ENCODE measurements around the gene KIAA1755.

KIAA1755 gene

GRCh38 chr20:38179846-38180245 is 80.7 kb downstream of the KIAA1755 start:
- no peak for DNase-seq

GRCh38 chr20:38178581-38178980 is 82.0 kb downstream of the KIAA1755 start:
- DNase-seq: no peak

GRCh38 chr20:38178065-38178491 is 82.5 kb downstream of the KIAA1755 start:
- DNase-seq: no peak

DNA sequence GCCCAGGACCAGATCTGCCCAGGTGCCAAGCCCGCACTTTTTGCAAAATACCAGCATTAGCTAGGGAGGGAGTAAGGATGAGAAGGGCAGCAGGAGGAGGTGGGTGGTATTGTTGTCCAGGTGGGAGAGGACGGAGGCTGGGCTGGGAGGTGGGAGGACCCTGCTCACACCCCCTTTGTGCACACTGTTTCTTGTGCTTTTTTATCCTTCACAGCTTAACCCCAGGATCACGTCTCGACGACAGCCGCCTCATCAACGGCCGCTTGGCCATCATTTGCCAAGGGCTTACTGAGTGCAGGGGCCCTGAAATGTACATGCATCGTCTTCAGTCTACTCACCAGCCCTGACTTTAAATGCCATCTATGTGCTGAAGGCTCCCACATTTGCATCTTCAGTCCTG is 83.3 kb downstream of the KIAA1755 start:
- DNase-seq: no peak

- DNase-seq: no peak
These were observed 85.0 kb downstream of the KIAA1755 start for GRCh38 chr20:38175304-38176180.

DNA sequence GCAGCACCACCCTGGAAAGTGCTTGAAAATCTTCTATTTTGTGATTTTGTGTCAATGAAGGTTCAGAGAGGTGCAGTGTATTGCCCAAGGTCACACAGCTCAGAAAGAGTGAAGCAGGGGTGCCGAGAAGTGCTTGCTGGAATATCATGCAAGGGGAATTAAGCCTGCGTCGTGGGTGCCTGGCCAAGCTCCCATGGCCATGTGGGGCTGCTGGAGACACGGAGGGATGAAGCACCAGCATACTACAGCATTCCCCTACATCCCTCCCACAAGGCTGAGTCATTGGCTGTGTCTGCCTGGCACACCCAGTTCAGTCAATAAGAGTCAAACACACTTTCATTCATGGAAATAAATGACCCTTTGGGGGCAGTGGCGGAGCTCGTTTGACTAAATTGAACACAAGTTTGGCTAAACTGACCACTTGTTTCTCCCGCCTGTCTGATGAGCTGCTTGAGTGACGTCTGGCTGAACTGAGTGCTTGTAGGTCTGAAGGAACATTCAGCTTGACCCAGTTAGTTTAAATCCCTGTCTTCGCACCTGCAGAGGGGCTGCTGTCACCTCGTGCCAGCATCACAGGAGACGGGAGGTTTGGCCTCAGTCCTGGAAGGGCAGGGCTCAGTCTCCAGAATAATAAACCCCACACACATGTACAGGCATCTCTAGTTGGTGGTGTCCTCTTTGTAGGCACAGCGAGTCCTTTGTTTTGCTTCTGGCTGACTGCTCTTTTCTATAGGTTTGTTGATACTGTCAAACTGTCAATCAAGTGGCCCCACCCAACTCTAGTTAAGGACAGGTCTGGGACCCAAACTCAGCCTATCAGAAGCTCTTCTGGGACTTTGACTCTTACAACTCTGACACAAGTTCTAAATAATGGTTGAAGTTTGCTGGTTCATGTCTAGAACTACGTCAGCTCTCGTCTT is 87.0 kb downstream of the KIAA1755 start:
- no peak for DNase-seq

DNA sequence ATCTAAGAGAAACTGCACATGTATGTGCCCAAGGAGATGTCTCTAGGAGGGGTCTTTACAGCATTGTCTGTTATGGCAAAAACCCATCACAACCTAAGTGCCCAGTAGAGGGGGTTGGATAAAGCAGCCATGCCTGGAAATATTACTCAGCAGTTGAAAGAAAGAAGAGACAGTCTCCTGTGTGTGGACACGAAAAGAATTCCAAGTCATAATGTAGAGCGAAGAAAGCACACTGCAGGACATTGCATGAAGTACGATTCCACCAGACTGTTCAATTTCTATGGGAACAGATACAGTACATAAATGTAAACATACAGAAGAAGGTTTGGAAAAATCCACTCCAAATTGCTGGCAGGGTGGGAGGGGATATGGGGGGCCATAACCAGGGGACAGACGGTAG is 88.1 kb downstream of the KIAA1755 start:
- DNase-seq: no peak

DNA sequence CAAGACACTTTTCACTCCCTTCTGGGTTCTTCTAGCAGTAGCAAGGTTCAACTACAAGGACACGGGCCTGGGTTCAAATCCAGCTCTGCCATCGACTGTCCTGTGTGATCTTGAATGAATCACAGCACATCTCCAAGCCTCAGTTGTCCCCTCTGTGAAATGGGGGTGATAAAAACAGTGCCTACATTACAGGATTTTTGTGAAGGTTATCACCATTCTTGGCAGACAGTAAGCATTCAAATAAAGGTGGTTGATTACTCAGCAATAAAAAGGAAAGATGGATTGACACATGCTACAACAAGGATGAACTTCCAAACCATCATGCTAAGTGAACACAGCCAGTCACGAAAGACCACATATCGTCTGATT is 88.9 kb downstream of the KIAA1755 start:
- no peak for DNase-seq

DNA sequence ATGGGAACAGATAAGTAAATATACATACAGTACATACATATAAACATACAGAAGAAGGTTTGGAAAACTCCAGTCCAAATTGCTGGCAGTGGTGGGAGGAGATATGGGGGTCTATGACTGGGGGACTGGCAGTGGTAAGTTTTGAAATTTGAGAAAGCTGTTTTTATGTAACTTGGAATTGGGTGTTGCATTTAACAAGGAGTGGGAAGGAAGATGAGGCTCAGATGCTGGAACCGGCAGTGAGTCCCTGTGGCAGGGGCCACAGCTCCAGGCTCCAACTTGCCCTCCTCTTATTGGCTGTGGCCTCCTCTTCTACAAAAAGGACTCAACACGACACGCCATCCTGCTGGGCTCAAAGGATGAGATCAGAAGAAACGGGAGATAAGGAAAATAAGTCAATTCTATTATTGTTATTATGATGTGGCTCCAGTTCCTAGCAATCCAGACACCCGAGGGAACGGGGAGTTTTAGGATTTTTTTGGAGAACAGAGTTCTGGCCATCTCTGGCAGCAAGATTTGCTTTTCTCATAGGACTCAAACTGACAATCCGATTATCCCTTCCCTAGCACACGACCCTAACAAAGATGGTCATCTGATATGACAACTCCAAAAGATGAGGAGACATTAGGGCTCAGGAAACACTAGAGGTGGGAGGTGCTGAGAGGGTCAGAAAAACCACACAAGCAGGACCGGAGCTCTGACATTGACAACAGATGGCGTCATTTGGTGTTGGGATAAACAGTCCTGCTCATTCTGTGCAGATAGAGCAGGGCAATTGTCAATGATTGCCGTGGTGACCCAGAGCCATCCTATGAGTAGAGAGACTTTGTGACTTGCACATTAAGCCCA is 89.5 kb downstream of the KIAA1755 start:
- no peak for DNase-seq

DNA sequence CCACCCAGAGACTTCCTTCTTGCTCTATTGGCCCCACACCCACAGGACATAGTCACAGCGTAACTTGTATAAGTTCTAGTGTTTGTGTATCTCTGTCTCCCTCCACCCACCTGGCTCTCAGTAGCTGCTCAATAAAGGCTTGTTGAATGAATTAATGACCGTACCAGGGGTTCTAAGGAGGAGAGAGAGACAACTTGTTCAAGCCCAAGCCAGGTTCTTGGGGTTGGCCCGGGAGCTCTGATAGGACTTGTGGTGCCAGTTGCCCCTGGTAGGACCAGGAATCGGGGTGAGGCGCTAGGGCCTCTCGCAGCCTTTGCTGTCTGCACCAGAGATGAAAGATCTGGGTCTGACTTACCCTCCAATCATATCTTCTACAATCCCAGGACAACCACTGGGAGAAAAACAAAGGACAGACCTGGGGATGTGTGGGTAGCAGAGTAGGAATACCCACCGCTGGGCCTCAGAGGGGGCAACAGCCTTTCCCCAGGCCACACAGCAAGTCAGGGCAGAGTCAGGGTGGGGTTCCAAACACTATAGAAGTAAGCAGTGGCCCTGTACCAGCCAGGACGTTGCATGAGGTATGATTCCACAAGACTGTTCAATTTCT is 90.2 kb downstream of the KIAA1755 start:
- no peak for DNase-seq

- DNase-seq: no peak
These were observed 90.8 kb downstream of the KIAA1755 start for GRCh38 chr20:38169636-38170193.

DNA sequence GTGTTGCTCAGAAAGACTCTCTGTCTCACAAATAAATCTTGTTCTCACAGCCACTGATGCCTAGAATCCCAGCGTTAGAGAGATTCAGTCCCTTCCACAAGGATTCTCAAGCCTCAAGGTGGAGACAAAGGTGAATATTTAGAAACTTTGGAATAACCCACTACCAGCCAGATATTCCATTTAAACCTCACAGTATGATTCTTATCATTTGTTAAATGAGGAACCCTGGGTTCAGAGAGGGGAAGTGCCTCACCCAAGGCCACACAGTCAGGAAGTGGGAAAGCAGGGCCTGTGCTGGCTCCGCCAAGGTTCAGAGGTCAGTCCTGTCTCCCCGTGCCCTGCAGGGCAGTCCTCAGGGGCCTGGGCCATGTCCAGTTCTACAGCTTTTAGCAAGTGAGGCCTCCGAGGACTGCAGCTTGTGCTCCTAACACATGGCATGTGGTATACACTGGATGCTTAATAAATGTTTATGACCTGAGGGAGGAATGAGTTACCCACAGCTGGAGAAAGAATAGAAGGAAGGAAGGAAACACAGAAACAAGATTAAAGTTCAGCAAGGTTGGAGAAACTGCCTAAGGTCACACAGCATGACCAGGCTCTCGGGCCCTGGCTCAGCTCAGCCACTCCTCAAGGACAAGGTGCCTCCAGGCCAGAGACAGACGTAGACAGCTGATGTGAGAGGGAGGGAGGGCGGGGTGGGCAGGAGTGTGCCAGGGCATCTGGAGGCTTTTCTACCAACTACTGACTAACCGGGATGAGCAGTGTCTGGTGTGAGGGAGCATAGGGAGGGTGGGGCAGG is 91.5 kb downstream of the KIAA1755 start:
- DNase-seq: no peak

DNA sequence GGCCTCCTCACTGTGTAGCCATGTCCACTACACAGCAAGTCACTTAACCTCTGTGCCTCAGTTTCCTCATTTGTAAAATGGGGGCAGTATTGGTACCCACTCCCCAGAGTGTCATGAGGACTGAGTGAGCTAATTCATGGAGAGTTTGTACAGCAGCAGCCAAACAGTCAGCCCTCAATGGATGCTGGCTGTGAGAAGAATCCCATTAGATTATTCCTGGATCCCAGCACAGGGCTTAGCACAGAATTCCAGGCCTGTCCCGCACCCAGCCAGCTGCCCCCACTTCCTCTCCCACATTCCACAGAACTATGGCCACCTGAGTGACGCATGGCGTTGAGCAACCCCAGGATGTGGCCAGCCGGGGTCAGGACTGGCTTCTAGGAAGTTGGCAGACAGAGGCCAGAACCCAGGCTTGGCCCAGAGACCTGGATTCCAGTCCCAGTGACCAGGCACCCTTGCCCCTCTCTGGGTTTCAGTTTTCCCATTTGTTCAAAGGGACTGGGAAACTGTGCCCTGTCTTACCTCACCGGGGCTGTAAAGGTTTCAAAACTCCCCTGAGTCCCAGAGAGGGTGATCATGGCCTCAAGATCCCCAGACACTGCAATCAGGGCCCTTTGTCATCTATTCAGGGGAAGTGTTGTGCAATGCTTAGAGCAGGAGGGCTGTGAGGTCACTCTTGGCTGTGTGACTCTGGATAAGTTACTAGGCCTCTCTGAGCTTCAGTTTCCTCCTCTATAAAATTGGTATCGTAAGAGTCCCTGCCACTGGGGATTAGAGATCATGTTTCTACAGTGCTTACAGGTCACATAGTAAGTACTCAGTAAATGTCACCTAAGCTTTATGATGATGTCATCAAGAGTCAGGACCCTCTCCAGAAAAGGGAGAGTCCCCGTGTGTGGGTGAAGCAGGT is 92.4 kb downstream of the KIAA1755 start:
- DNase-seq: no peak

DNA sequence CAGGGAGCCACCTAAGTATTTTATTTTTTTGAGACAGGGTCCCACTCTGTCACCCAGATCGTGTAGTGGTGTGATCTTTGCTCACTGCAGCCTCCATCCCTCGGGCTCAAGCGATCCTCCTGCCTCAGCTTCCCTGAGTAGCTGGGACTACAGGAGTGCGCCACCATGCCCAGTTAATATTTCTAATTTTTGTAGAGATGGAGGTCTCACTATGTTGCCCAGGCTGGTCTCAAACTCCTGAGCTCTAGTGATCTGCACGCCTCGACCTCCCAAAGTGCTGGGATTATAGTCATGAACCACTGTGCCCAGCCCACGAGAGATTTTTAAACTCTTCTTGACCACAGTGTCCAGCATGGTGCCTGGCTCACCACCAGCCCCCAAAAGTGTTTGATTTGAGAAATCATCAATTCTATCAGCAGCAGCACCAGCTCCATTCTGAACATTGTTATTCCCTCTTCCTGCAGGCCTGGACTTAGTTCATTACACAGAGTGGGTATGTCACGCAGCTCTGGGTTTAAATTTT is 93.1 kb downstream of the KIAA1755 start:
- DNase-seq: no peak

DNA sequence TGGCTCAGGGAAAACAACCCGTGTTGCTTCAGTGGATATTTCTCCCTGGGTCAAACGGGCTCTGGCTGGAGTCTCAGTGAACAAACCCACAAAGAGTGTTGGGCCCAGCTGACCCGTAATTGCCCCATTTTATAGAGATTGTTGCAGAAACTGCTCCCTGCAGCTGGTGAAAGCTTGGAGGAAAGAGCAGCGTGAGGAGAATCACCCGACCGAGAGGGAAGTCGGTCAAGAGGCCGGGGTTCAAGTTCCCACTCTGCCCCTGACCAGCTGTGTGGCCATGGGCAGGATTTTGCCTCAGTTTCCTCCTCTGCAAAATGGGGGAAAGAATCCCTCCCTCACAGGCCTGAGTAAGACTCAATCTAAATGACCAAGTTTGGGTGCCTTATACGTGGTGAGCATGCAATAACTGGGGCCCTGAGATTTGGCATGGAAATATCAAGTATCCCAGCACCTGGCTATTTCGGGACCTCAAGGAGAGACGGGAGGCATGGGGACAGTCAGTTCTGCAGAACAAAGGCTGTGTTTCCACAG is 93.8 kb downstream of the KIAA1755 start:
- no peak for DNase-seq

DNA sequence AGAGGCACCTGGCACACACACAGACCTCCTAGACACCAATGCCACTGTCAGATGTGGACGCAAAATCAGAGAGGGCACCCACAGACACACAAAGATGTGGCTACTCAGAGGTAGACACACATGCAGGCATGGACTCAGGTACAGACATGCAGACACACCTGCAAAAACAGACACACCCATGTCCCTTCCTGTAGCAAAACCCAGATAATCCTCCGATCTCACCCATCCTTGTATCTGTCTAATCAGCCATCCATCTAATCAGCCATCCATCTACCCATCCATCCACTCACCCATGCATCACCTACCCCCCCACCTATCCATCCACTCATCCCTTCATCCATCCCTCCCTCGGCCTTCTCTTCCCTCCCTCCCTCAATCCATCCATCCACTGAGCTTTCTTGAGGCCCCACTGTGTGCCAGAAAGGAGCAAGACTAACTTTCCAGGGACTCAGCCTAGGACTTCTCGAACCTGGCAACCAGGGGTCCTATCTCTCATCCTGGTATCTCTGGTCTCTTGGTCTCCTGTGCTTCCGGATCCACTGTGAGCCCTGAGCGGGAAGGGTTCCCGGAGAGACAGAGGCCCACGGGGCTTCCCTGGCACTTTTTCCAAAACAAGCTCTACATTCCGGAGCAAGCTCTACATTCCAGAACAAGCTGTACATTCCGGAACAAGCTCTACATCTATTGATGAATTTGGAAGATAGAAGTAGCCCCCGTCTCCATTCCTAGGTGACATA is 94.4 kb downstream of the KIAA1755 start:
- no peak for DNase-seq

DNA sequence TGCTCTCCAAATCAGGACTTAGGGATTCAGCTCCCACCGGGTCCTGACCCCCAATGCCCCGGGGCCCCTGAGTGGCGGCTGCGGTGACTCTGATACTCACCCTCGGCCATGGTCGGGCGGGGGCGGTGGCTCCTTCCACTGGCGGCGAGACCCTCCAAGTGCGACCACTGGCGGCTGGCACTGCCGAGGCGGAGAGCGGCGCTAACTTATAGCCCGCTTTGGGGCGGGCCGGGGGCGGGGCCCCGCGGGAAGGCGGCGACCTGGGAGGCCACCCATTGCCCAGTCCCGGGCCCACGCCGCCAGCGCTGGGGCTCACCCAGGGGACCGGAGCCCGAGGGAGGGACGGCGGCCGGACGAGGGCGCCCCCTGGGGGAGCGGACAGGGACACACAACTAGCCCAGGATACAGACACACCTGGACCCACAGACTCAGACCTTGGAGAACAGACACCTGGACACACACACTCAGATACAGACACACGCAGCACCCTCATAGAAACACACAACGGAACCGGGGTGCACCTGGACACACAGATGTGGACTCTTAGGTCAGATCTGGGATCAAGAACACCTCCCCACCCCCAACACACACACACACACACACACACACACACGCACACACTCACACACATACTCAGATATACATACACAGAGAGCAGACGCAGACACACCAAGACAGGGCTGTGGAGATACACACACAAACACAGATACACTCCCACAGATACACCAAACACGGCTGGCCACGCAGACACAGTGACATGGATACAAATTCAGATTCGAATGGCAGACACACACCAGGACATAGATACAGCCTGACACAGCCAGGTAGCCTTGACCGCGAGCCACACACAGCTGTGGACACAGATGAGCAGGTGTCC is 95.2 kb downstream of the KIAA1755 start, which contains the start of gene TGM2:
Gene TGM2 (minus strand): TSS at position 182 of the 877 bp plus-strand sequence. CDS start 72 bp downstream, at position 110.
- peak; percentile 36 for DNase-seq

Data from activated T-cell treated with anti-CD3 and anti-CD28 coated beads, Interleukin-2, amount 50 U/mL, for 1 hour (primary cell).